GM12878 (cell line): Measurements from ENCODE around the gene PAN3. TPM values are rescaled to one million over a fixed set of nuclear protein-coding genes. Genes with fewer than 3 reads are reported as not detected.

Experiments used
- ATAC-seq: fragments of 200-7000 bp; cut with Tn5 transposase; 3 replicates; pipeline ENCODE4 v1.9.1; 2020; ENCODE audit warnings: mild to moderate bottlenecking, moderate library complexity
- BruUV-seq: library from RNA; stranded (reverse); fragments of 400-500 nt; replicated peaks from 2 replicates; lab custom pipeline; 2021; lab: Mats Ljungman, UMichigan
- CTCF ChIA-PET: fragments of 300-600 bp; sonication (Branson Sonifier 250); formaldehyde crosslinking; extraction: SDS; loops from one replicate; lab custom pipeline; 2021; ENCODE audit warnings: inconsistent platforms; lab: Yijun Ruan, JAX
- POLR2A ChIA-PET: fragments of 350-600 bp; formaldehyde crosslinking; extraction: SDS; loops from one replicate; lab custom pipeline; 2021; ENCODE audit warnings: inconsistent platforms; lab: Charles Lee
- RAD21 ChIA-PET: fragments of 300-600 bp; sonication (Branson Sonifier 250); formaldehyde crosslinking; loops from one replicate; lab custom pipeline; 2023; ENCODE audit warnings: antibody characterized with exemption; ENCODE audit not compliant: unreplicated experiment; lab: Charles Lee
- SMC1A ChIA-PET: fragments of 300-600 bp; sonication (Branson Sonifier 250); formaldehyde crosslinking; loops from one replicate; lab custom pipeline; 2023; ENCODE audit not compliant: unreplicated experiment, uncharacterized antibody; lab: Charles Lee
- DNase-seq: peaks from one replicate; pipeline ENCODE4 v3.0.0-alpha.2; 2011; ENCODE audit warnings: low read depth, low spot score
- FAIRE-seq: peaks from 3 replicates; lab custom pipeline; 2011; peaks lifted over from hg19 to GRCh38; lab: Jason Lieb, UNC
- H2AFZ ChIP-seq: 2 replicates; pipeline ENCODE4 v1.6.0; 2011; ENCODE audit warnings: low read depth, low read length, control low read depth; ENCODE audit not compliant: control insufficient read depth
- H3K27ac ChIP-seq: 2 replicates; pipeline ENCODE4 v1.5.1; 2011; ENCODE audit warnings: control low read depth; ENCODE audit not compliant: control insufficient read depth, insufficient read depth
- H3K27me3 ChIP-seq, 2 experiments: replicated peaks in 1 of 2; 2 replicates each; pipeline versions ENCODE4 v1.6.0 to v1.6.1; 2011; ENCODE audit warnings: low read length in 1 of 2; ENCODE audit not compliant: control insufficient read depth in 2 of 2, insufficient read depth in 2 of 2
- H3K36me3 ChIP-seq, 2 experiments: 2 replicates each; pipeline ENCODE4 v1.5.1; 2011; ENCODE audit warnings: low read length in 1 of 2; ENCODE audit not compliant: control insufficient read depth in 2 of 2, insufficient read depth in 2 of 2
- H3K4me1 ChIP-seq: 2 replicates; pipeline ENCODE4 v1.6.1; 2011; ENCODE audit warnings: mild to moderate bottlenecking, low read length, moderate library complexity, mixed read lengths; ENCODE audit not compliant: control insufficient read depth, insufficient read depth
- H3K4me2 ChIP-seq: 2 replicates; pipeline ENCODE4 v1.6.0; 2011; ENCODE audit warnings: control low read depth; ENCODE audit not compliant: control insufficient read depth, insufficient read depth
- H3K4me3 ChIP-seq: fragments of 200-600 bp; sonication (generic); 2 replicates; pipeline ENCODE4 v1.5.1; 2016
- H3K79me2 ChIP-seq: 2 replicates; pipeline ENCODE4 v1.6.0; 2011; ENCODE audit warnings: low read length; ENCODE audit not compliant: control insufficient read depth, insufficient read depth
- H3K9ac ChIP-seq: 2 replicates; pipeline ENCODE4 v1.8.0; 2011; ENCODE audit warnings: low read length, control low read depth, mixed read lengths; ENCODE audit not compliant: control insufficient read depth, insufficient read depth
- H3K9me3 ChIP-seq: replicated peaks from 3 replicates; pipeline ENCODE4 v1.5.1; 2011; ENCODE audit warnings: mild to moderate bottlenecking, low read length; ENCODE audit not compliant: control insufficient read depth, insufficient read depth
- H4K20me1 ChIP-seq: 2 replicates; pipeline ENCODE4 v1.6.0; 2011; ENCODE audit not compliant: control insufficient read depth, insufficient read depth
- BHLHE40 ChIP-seq, 2 experiments: fragments of 450-650 bp in 1 of 2; IDR thresholded peaks; 2 replicates each; pipeline ENCODE4 v1.6.1; 2011 to 2017; ENCODE audit warnings: low read depth in 2 of 2, borderline replicate concordance in 1 of 2, improper control_type of control experiment in 1 of 2, low read length in 1 of 2, mild to moderate bottlenecking in 1 of 2
- FOXM1 ChIP-seq: IDR thresholded peaks from 2 replicates; pipeline ENCODE4 v1.6.1; 2012; ENCODE audit warnings: low read depth, mild to moderate bottlenecking, inconsistent platforms, low read length, moderate library complexity
- KAT2A ChIP-seq: conservative IDR thresholded peaks from 2 replicates; pipeline ENCODE4 v1.6.1; 2011; ENCODE audit warnings: low read depth, low read length; ENCODE audit not compliant: control insufficient read depth
- MYC ChIP-seq: IDR thresholded peaks from 2 replicates; pipeline ENCODE4 v1.6.1; 2011; ENCODE audit warnings: mild to moderate bottlenecking, low read length, moderate library complexity, inconsistent platforms; ENCODE audit not compliant: insufficient read depth, insufficient replicate concordance, insufficient read length, severe bottlenecking
- NFIC ChIP-seq: IDR thresholded peaks from 2 replicates; pipeline ENCODE4 v1.6.1; 2012; ENCODE audit warnings: low read depth, mild to moderate bottlenecking, inconsistent platforms, low read length, moderate library complexity
- POU2F2 ChIP-seq: IDR thresholded peaks from 3 replicates; pipeline ENCODE4 v1.6.1; 2011; ENCODE audit warnings: low read depth, mild to moderate bottlenecking, low read length, borderline replicate concordance
- RELA ChIP-seq: fragments of 450-650 bp; IDR thresholded peaks from 2 replicates; pipeline ENCODE4 v1.8.0; 2014; ENCODE audit warnings: borderline replicate concordance; ENCODE audit not compliant: partially characterized antibody
- SPI1 ChIP-seq: IDR thresholded peaks from 2 replicates; pipeline ENCODE4 v1.6.1; 2011; ENCODE audit warnings: low read depth, mild to moderate bottlenecking, low read length, moderate library complexity, borderline replicate concordance; ENCODE audit not compliant: insufficient read depth
- STAT1 ChIP-seq: fragments of 450-650 bp; conservative IDR thresholded peaks from 2 replicates; pipeline ENCODE4 v1.6.1; 2014; ENCODE audit warnings: antibody characterized with exemption, mild to moderate bottlenecking
- TCF12 ChIP-seq: IDR thresholded peaks from 2 replicates; pipeline ENCODE4 v1.6.1; 2011; ENCODE audit warnings: low read depth, mild to moderate bottlenecking, low read length
- ZNF24 ChIP-seq: fragments of 450-650 bp; IDR thresholded peaks from 2 replicates; pipeline ENCODE4 v1.6.1; 2017; ENCODE audit warnings: antibody characterized with exemption, mild to moderate bottlenecking
- WGBS: methylation state at CpG from one replicate; pipeline ENCODE4 v1.1.6; 2016; ENCODE audit warnings: low lambda C conversion rate; ENCODE audit not compliant: insufficient replicate concordance, insufficient coverage; ENCODE audit errors: missing lambda C conversion rate; 5-methylcytosine and 5-hydroxymethylcytosine counted together
- in situ Hi-C: fragments of 300-500 bp; cut with MboI; formaldehyde crosslinking; loops from 9 replicates; pipeline ENCODE4 v1.14.3; 2018; ENCODE audit warnings: mixed read lengths
- intact Hi-C: fragments of 100-400 bp; cut with micrococcal nuclease; formaldehyde crosslinking; loops from one replicate; pipeline ENCODE4 v1.14.2; 2022; ENCODE audit not compliant: unreplicated experiment
- polyA plus RNA-seq, 11 experiments: library from polyadenylated mRNA; depleted of rRNA in 4 of 11; unstranded in 6 of 11; stranded (reverse) in 5 of 11; fragments of >200 nt; fragmentation: Nextera tagmentation in 4 of 11; fragmentation: Illumina TruSeq in 1 of 11; extraction: Ambion mirVana in 4 of 11; extraction: Trizol in 1 of 11; gene quantifications; 1 replicate in 1 of 11; 2 replicates in 10 of 11; pipeline versions ENCODE4 v1.2.1 to v1.2.3, GENCODE V29; 2011 to 2016; ENCODE audit warnings: inconsistent platforms in 2 of 11, missing spikeins in 2 of 11, low read depth in 1 of 11
- total RNA-seq, 4 experiments: library from RNA; depleted of rRNA in 3 of 4; stranded (reverse); fragments of >200 nt in 3 of 4; fragmentation: Illumina TruSeq in 1 of 4; extraction: Trizol in 1 of 4; gene quantifications; 2 replicates each; pipeline versions ENCODE4 v1.2.1 to v1.2.3, GENCODE V29; 2013 to 2021
- TF ChIP-seq, protein P1 (sequence below): fragments of 450-650 bp; IDR thresholded peaks from 2 replicates; pipeline ENCODE4 v1.6.1; 2017; ENCODE audit warnings: mild to moderate bottlenecking, moderate library complexity
- TF ChIP-seq, protein P2 (sequence below): IDR thresholded peaks from 2 replicates; pipeline ENCODE4 v1.6.1; 2012; ENCODE audit warnings: low read length, inconsistent platforms

PAN3 gene
- total and polyA plus RNA-seq, 10 of the 15 experiments (the other 5 are each of a cell fraction or from before 2014, with no cell fraction given): 13.0 to 33.3 (median 19.9) TPM

DNA sequence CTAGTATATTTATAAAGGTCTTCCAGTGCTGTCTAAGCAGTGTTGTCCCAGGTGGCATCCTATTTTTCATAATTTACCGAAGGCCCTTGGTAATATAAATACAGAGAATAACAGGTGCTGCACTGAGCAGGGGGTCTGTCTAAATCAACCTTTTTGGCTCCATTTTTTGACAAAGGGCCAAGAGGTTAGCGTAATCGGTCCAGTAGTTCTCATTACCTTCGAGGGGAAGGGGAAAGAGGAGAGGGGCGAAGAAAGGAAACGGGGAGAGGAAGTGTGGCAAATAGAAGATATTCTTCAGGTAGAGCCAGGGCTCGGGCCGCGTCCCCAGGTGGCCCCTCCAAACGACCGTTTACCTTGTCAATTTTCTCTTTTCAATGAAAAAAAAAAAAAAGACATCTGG is 749 bp upstream of the PAN3 start:
- peak overlapping the region; percentile 93 for H3K4me3 ChIP-seq
- H3K4me2 ChIP-seq: peak overlapping the region; percentile 84
- ChIA-PET CTCF (interaction anchor here (0.6 to 1.0 kb wide), 2 partner anchors 20 to 223 kb away, joined by 3 read pairs; no protein-coding TSS in a partner anchor), RAD21 (interaction anchor here (0.7 to 1.0 kb wide), 2 partner anchors 82 to 382 kb away, joined by 3 read pairs; no protein-coding TSS in a partner anchor)
- peak overlapping the region; percentile 96 for H3K27ac ChIP-seq
- H3K79me2 ChIP-seq: peaks cover 58% of the 10 kb centered on the region
- no peak for FAIRE-seq
- TF ChIP-seq MYC (no peak), RELA (no peak), NFIC (no peak), KAT2A (no peak), TCF12 (no peak), SPI1 (0 out of 2 replicates have a peak, but pooled peaks have one; percentile 5), FOXM1 (peak; percentile 27; the same call in 1 of the 2 replicates), POU2F2 (no peak), STAT1 (no peak), ZNF24 (no peak), BHLHE40 (IDR thresholded peaks at IDR 0.05; ENCODE audit: borderline replicate concordance in 1 of 2, low read depth in 2 of 2, low read length in 1 of 2) (no peak)
- TF ChIP-seq, protein P1, sequence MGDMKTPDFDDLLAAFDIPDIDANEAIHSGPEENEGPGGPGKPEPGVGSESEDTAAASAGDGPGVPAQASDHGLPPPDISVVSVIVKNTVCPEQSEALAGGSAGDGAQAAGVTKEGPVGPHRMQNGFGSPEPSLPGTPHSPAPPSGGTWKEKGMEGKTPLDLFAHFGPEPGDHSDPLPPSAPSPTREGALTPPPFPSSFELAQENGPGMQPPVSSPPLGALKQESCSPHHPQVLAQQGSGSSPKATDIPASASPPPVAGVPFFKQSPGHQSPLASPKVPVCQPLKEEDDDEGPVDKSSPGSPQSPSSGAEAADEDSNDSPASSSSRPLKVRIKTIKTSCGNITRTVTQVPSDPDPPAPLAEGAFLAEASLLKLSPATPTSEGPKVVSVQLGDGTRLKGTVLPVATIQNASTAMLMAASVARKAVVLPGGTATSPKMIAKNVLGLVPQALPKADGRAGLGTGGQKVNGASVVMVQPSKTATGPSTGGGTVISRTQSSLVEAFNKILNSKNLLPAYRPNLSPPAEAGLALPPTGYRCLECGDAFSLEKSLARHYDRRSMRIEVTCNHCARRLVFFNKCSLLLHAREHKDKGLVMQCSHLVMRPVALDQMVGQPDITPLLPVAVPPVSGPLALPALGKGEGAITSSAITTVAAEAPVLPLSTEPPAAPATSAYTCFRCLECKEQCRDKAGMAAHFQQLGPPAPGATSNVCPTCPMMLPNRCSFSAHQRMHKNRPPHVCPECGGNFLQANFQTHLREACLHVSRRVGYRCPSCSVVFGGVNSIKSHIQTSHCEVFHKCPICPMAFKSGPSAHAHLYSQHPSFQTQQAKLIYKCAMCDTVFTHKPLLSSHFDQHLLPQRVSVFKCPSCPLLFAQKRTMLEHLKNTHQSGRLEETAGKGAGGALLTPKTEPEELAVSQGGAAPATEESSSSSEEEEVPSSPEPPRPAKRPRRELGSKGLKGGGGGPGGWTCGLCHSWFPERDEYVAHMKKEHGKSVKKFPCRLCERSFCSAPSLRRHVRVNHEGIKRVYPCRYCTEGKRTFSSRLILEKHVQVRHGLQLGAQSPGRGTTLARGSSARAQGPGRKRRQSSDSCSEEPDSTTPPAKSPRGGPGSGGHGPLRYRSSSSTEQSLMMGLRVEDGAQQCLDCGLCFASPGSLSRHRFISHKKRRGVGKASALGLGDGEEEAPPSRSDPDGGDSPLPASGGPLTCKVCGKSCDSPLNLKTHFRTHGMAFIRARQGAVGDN: no peak
- TF ChIP-seq, protein P2, sequence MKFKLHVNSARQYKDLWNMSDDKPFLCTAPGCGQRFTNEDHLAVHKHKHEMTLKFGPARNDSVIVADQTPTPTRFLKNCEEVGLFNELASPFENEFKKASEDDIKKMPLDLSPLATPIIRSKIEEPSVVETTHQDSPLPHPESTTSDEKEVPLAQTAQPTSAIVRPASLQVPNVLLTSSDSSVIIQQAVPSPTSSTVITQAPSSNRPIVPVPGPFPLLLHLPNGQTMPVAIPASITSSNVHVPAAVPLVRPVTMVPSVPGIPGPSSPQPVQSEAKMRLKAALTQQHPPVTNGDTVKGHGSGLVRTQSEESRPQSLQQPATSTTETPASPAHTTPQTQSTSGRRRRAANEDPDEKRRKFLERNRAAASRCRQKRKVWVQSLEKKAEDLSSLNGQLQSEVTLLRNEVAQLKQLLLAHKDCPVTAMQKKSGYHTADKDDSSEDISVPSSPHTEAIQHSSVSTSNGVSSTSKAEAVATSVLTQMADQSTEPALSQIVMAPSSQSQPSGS: no peak
- TF ChIP-seq, all 136 proteins: peak for 2
- Histone ChIP-seq H4K20me1 (no peaks in the 10 kb centered on the region; the same call in none of the 2 replicates), H3K27me3 (no peaks in the 10 kb centered on the region), H3K4me1 (peaks cover 8% of the 10 kb centered on the region), H3K9me3 (no peaks in the 10 kb centered on the region), H3K36me3 (no peaks in the 10 kb centered on the region), H3K9ac (peak overlapping the region; percentile 67), H2AFZ (peak overlapping the region; percentile 42)
- WGBS: under 1% methylated on average over 11 of the region's 11 CpGs
- ChIA-PET POLR2A (interaction anchor here (0.7 kb wide), 1 partner anchor 194 kb away, joined by 4 read pairs; no protein-coding TSS in a partner anchor), SMC1A (interaction anchor here (0.7 to 2.5 kb wide), 3 partner anchors 41 to 173 kb away, joined by 3 to 9 read pairs (median 5); no protein-coding TSS in a partner anchor)
- no peak for ATAC-seq
- in situ Hi-C loops: no loop called here
- DNase-seq: no peak
- intact Hi-C loops: loop anchor here (5.0 kb wide), 2 partner anchors 500 to 520 kb away; partner anchors contain the start of gene POMP
- TSS peak; percentile 78 for BruUV-seq
